Right ventricle myocardium superior (tissue), 1 donor: Measurements from ENCODE around the gene ELAVL1. TPM values are rescaled to one million over a fixed set of nuclear protein-coding genes. Genes with fewer than 3 reads are reported as not detected.
"Not testable (repeated sequence)": the region's sequence is repeated elsewhere in the genome, so short reads cannot be mapped to it uniquely, and the experiment has no call there.

ENCODE experiments used
- ATAC-seq: fragments of 200-7000 bp; cut with Tn5 transposase; one replicate; pipeline ENCODE4 v1.9.1; 2020; ENCODE audit warnings: mild to moderate bottlenecking; ENCODE audit not compliant: poor library complexity
- DNase-seq: peaks from one replicate; pipeline ENCODE4 v3.0.0-alpha.2; 2020
- intact Hi-C: fragments of 100-400 bp; cut with DNase I; formaldehyde crosslinking; loops from one replicate; pipeline ENCODE4 v1.11.2; 2022
- total RNA-seq: library from RNA; stranded (reverse); fragmentation: NEBNext Ultra II Directional; extraction: Animal tissue kit (Norgen Biotek cat#: 25700); gene quantifications from one replicate; pipeline ENCODE4 v1.2.1, GENCODE V29; 2021
- donor health status: DM: no; HTN: yes; CAD: no; lungs with severe emphysema.

ELAVL1 gene
- total RNA-seq, 1 donor from 2014 or later: 49.4 TPM

GRCh38 chr19:7930030-7930429 is 75.4 kb downstream of the ELAVL1 start:
- intact Hi-C loops, ATAC-seq, DNase-seq: not testable (repeated sequence)

DNA sequence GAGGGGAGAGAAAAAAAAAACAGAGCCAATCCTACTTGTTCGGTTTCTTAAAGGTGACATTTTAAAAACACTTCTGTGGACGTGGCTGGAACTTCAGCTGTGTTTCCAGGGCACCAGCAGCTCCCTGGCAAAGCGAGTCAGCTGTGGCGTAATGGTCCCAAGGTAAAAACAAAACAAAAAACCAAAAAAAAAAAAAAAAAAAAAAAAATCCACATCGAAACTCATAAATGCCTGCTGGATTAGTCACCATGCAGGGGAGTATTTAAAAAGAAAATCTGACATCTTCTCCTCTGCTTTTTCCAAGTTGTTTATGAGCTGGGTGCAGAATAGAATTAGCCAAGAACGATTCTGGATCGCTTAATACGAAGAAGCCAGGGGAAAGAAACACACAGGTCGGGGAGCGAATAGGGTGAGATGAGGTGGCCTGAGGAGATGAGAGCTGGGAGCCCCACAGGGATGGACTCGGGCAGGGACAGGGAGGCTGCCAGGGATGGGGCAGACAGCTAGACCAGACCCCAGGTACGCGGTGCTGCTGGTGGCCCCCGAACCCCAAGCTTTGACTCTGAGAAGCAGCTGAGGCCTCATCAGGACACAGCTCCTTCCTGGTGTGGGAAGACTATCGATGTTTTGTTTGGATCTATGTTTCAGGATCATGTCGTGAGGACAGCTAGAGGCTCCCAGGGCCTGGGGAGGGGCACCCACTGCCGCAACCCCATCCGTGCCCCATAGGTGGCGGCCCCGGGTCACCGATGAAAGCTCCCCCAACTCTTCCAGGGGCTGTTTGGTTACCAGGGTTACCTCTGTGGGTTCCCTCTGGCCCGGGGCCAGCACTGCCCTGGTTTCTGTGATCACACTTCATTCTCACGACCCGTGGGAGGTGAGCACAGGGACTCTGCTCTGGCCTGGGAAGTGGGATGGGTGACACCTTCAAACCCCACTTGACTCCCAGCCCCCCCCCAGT is 76.4 kb downstream of the ELAVL1 start:
- intact Hi-C loops: no loop called here
- no peak for ATAC-seq
- no peak for DNase-seq

DNA sequence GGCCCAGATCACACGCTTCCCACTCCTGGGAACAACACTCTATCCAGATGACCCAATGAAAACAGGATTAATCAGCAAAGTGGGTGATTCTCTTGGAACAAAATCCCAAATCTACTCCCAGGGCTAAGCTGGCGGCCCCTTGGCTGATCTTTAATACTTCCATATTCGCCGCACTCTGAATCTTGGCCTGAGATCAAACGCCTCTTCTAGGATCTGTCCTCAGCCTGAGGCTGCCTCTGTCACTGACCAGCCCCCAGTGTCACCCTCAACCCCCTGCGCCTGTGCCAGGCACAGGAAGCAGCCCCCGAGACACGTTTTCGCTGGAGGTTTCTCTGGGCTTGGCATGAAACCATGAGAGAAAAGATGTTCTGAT is 77.1 kb downstream of the ELAVL1 start:
- ATAC-seq (peak; percentile 42), DNase-seq (no peak)
- intact Hi-C loops: no loop called here

DNA sequence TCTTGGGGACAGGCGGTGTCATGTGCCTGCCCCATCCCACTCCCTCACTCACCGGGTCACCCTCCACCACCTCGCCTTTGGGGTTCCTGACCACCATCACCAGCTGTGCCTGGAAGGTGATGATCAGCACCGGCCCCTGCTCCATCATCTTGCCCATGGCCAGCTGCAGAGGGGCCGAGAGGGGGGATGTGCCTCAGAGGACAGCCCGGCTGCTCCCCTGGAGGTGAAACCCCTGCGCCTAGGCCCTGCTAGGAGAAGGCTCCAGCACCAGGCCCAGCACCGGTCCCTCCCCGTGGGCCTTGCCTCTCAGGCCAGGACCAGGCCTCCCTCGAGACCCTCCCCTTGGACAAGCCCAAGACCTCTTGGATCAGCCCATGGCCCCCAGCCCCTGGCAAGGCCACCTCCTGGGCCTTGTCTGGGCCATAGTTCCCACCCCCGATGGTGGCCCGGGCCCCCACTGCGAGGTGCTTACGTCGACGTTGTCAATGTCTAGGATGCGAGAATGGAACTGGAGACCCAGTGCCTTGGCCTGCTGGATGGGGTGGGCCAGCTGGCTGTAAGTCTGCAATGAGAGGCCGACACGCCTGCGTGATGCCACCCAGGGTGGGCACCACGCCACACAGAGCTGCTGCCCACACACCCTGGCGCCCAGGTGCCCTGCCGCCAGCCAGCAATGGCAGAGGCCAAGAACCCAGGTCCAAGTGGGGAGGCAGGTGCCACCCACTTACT is 77.7 kb downstream of the ELAVL1 start:
- DNase-seq: no peak
- ATAC-seq: peak; percentile 15
- intact Hi-C loops: no loop called here

- ATAC-seq (no peak), DNase-seq (no peak)
- intact Hi-C loops: no loop called here
Observed at GRCh38 chr19:7926727-7927604, 78.5 kb downstream of the ELAVL1 start.

DNA sequence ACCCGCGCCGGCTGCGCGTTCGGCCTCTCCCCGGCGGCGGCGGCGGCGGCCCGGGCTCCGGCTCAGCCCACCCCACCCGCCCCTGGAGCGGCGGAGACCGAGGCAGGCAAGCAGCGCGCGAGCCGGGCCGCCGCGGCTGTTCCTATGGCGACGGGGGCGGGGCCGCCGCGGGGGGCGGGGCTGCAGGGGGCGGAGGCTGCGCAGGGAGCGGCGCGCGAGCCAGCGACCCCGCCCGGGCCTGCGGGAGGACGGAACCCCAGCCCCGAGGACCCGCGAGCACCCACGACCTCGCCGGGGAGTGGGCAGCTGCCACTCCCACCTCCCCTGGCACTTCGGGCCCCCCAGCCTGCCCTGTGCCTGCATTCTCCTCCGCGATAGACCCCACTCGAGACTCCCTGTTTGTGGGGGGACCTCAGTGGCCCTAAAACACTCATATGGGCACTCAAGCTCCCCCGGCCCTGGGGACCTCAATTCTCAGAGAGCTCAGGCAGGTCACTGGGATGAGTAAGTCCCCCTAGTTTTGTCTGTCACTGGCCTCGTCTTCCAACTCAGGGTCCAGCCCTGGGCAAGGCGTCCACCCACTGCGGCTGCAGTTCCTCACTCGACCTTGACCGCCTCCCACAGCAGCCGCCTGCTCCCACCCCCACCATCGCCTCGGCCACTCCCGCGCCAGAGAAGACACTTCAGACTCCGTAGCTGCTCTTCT is 79.3 kb downstream of the ELAVL1 start, which contains the start of gene CTXN1:
CTXN1 (minus strand) TSS at position 115 of the 706 bp plus-strand sequence. CDS start 597 bp downstream, outside the sequence.
- intact Hi-C loops: no loop called here
- ATAC-seq (peak; percentile 56), DNase-seq (peak; percentile 84)

DNA sequence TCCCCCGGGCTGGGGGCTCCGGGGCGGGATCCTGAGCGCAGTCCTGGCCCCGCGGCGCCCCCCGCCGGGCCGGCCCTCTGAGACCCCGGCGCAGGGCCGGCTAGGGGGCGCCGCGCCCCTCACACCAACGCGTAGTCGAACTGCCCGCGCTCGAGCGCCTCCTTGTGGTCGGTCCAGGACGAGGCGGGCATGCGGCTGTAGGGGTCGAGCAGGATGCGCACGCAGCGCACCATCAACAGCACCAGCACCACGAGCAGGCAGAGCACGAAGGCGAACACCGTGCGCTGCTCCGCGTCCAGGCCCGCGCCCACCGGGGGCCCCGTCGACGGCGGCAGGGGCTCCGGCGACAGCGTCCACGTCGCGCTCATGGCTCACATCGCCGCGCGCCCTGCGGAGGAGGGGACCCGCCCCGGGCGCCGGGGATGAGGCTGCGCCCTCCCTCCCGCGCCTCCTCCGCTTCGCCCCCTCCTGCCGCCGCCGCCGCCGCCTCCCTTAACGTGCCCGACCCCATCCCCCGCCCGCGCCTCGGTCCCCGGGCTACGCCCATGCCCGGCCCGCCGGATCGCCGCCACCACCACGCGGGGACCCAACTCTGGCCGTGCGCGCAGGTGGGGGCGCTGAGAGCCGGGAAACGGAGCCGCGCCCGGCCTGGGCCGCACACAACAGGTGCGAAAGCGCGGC is 80.1 kb downstream of the ELAVL1 start:
- DNase-seq (peak; percentile 80), ATAC-seq (no peak)
- intact Hi-C loops: no loop called here

DNA sequence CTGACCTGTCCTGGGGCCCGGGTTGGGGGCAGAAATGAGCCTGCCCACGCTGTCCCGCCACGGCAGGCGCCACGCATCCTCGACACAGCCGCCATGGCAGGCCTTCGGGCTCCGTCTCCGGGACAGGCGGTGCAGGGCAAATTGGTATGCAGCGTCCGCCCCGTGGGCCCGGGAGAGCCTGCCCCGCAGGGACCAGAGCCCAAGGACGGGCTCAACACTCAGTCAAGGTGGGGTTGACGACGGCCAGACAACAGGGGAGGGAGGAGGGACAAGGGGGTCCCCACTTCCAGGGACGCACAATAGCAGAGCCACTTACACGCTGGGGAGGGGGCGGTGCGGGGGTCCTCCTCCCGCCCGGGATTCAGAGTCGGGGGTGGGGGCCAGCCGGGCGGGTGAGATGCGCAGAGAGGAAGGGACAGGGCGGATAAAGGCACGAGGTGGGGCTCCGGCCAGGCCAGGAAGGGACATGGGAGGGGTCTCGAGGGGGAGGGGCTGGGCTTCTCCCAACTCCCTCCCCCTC is 80.7 kb downstream of the ELAVL1 start:
- intact Hi-C loops: no loop called here
- ATAC-seq: no peak

DNA sequence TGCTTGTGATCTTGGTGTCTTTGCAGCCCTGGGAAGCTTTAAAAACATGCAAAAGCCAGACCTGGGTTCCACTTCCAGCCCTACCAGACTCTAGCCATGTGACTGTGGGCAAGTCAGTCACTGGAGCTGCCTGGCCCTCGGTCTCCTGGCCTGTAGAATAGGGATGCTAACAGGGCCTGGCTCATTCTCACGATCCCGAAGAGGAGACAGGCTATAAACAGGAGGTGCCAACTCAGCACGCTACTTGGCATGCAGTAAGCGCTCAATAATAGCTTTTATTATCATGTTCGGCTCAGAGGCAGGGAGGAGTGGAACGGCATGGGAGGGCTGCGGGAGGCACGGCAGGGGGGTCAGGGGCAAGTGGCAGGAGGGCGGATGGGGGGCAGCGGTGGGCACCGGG is 81.2 kb downstream of the ELAVL1 start:
- no peak for DNase-seq
- ATAC-seq: no peak
- intact Hi-C loops: no loop called here

More for the DNA sequence above, 80.7 kb downstream of the ELAVL1 start:
- DNase-seq: no peak

DNA sequence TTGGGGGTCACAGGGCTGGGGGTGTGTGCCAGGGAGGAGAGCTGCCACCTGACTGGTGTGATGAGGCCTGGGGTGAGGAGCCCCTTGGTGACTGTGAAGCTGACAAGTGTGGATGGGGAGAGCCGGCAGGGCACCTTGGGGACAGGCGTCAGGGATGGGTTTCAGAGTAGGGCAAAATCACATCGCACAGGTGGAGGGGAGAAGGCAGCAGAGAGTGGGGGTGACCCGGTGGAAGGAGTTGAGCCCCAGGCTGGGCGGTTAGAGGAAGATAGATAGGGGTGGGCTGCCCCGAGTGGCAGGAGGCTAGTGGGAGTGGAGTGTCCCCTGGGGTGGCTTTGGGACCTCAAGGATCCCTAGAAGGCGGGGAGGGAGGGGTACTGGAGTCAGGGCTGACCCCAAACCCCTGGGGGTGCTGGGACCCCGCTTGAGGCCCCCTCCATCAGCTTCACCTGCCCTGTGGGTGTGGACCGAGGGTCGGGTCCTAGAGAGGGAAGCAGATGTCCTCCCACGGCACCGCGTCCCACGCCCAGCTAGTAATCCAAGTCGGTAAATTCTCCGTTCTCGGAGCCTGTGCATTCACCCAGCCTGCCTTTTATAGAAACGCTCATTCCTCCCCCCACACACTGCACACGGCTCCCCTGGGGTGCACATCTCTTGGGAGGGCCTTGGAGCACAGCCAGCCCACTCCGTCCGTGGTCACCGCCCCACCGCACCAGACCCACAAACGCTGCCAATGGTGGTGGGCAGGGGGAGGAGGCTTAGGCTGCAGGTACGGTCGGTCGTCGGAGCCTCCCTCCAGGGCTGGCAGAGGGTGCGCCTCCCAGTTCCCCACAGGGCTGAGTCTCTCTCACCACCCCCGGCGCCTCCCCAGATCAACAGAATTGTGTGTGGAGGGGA is 81.9 kb downstream of the ELAVL1 start:
- intact Hi-C loops: no loop called here
- ATAC-seq (no peak), DNase-seq (no peak)

GRCh38 chr19:7922836-7923195 is 82.6 kb downstream of the ELAVL1 start:
- DNase-seq (no peak), ATAC-seq (no peak)
- intact Hi-C loops: no loop called here

GRCh38 chr19:7921967-7922835 is 83.2 kb downstream of the ELAVL1 start:
- no peak for DNase-seq
- intact Hi-C loops: no loop called here
- no peak for ATAC-seq

DNA sequence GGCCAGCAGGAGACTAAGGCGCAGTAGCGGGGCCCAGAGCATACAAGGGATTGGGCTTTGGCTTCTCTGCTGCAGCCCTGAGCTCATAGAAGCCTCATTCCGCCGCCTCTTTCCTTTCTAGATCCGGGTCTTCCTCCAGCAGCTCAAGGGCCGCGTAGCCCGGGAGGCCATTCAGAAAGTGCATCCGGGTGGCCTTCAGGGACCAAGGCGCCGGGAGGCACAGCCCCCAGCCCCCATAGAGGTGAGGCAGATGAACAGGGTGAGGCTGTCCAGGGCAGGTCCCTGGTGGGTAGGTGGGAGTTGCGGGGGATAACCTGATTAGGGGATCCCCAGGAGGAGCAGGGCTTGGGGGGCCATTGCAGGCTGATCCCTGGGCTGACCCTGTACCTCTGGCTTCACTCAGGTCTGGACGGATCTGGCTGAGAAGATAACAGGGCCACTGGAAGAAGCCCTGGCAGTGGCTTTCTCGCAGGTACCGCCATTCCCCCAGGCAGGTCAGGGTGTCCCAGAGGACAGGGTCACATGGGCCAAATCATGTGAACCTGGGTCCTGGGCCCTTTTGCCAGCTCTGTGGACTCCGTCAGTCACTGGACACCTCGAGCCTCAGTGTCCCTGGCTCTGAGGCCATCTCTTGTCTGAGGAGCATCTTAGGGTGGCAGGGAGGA is 84.0 kb downstream of the ELAVL1 start:
- DNase-seq: no peak
- intact Hi-C loops: no loop called here
- ATAC-seq: no peak

DNA sequence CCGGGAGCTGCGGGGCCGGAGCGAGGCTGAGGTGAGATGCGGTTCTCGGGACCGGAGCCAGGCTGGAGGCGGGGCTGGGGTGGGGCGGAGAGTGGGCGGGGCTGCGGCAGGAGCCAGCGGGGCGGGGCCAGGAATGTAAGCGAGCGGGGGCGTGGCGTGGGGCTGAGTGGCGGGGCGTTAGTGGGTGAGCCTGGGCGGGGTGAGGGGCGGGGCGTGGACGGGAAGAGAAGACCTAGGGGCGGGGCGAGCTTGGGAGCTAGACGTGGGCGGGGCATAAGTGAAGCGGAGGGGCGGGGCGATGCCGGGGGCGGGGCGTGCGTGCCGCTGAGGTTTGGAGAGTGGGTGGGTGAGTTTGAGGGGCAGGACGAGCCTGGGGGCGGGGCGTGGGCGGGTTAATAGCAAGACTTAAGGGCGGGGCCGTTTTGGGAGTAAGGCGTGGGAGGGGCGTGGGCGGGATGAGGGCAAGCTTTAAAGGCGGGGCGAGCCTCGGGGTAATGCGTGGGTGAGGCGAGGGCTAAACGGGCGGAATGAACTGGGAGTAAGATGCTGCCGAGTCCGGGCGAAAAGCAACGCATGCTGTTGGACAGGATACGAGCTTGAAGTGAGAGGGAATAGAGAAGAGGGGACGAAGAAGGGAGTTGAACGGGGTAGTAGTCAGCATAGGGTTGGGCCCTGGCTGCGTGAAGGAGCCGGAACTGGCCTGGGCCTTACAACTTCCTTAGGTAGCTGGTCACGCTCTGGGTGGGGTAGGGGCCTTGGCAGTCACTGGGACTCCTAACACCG is 84.7 kb downstream of the ELAVL1 start:
- peak; percentile 86 for ATAC-seq
- intact Hi-C loops: no loop called here
- peak; percentile 100 for DNase-seq
